ENCODE data around the gene ANKS1B. TPM values are rescaled to one million over a fixed set of nuclear protein-coding genes. Genes with fewer than 3 reads are reported as not detected.

Gene ANKS1B
- total RNA-seq, 3 donors from 2014 or later, result 0.05 to 0.56 (median 0.16) TPM

DNA sequence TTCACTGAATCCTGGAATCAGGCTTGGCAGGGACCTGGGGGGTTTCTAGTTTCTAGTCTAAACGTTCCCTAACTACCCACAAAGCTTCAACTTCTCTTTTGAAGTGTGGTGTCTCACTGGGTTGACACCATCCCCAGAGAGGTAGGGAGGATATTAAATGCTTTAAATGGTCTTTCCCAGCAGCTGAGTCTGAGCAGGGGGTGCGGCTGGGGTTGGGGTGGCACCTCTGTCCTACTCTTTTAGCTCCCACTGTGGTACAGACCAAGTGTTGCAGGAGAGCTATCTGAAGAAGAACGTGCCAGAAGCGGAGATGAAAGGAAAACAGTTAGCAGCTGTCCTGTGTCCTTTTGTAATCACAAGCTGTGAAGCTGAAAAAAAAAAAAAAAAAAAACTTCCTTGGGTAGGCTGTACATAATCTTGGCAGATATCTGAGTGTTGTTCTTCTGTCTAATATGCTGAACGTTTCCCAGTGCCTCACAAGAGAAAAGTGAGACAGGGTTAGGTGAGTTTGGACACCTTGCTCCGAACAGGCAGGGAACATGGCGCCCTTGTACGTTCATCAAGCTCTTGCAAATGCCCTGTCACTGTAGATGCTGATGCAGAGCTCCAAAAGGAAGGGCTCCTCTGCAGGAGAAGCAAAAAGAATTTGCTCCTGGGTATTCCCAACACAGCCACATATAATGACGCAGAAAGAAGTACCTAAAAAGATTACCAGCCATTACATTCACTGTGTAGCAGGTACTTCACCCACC is 892.5 kb downstream of the ANKS1B start:
- H3K36me3 Mint-ChIP-seq (ENCODE audit: insufficient read depth), result no peaks in the 10 kb centered on the region
- H3K27me3 Mint-ChIP-seq (ENCODE audit: low read depth), result no peaks in the 10 kb centered on the region
- no peak for DNase-seq
- no peak overlapping the region for H3K4me3 Mint-ChIP-seq
- peaks cover 5% of the 10 kb centered on the region for H3K9me3 Mint-ChIP-seq
- H3K4me1 Mint-ChIP-seq (ENCODE audit: low read depth), result no peaks in the 10 kb centered on the region
- ATAC-seq, result no peak

DNA sequence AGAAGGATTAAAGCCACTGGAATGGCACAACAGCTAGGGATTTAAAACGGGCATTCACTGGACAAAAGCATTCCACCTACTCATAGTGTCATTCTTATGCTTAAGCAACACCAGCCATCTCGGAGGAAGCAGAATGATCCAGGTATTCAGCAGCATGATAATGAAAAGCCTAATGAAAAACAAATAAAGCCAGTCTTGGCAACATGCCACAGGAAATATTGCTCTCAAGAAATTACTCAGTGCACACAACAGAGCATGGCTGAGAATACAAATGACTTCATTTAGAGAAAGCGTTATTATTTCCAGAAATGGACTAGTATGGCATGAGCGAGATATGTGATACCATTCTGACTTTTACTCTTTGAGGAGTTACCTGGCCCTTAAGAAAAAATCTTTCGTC is 897.5 kb downstream of the ANKS1B start:
- Mint-ChIP-seq H3K9me3 (peaks cover 5% of the 10 kb centered on the region), H3K27me3 (ENCODE audit: low read depth) (no peaks in the 10 kb centered on the region)
- ATAC-seq, result no peak

DNA sequence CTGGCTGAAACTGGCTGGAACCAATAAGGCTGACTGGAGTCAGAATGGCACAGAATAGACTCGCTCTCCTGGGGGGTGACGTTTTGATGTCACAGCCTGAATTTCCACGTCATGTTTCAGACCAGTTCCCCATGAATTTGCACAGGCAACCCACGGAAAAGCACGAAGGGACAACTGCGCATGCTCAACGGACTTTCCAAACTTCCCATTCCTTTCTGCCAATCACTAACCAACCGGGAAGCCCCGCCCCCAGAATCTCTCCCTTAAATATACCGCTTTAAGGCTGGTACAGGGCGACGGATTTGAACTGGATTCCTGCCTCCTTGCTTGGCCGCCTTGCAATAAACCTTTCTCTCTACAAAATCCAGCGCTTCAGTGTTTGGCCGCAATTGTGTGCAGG is 904.9 kb downstream of the ANKS1B start:
- ATAC-seq (no peak), DNase-seq (no peak)
- no peaks in the 10 kb centered on the region for H3K9me3 Mint-ChIP-seq
- no peaks in the 10 kb centered on the region for H3K4me1 Mint-ChIP-seq (ENCODE audit: low read depth)
- peaks cover 3% of the 10 kb centered on the region for H3K27me3 Mint-ChIP-seq (ENCODE audit: low read depth)
- no peaks in the 10 kb centered on the region for H3K36me3 Mint-ChIP-seq (ENCODE audit: insufficient read depth)
- H3K4me3 Mint-ChIP-seq, result no peak overlapping the region

More for the DNA sequence above, 897.5 kb downstream of the ANKS1B start:
- DNase-seq, result no peak
- H3K4me3 Mint-ChIP-seq, result no peak overlapping the region
- H3K4me1 Mint-ChIP-seq (ENCODE audit: low read depth), result no peaks in the 10 kb centered on the region
- H3K36me3 Mint-ChIP-seq (ENCODE audit: insufficient read depth), result no peaks in the 10 kb centered on the region

GRCh38 chr12:99068993-99069747 is 915.6 kb downstream of the ANKS1B start:
- ATAC-seq (no peak), DNase-seq (no peak)
- Mint-ChIP-seq H3K27me3 (ENCODE audit: low read depth) (no peaks in the 10 kb centered on the region), H3K36me3 (ENCODE audit: insufficient read depth) (no peaks in the 10 kb centered on the region), H3K4me3 (no peak overlapping the region), H3K4me1 (ENCODE audit: low read depth) (no peaks in the 10 kb centered on the region), H3K9me3 (no peaks in the 10 kb centered on the region)

DNA sequence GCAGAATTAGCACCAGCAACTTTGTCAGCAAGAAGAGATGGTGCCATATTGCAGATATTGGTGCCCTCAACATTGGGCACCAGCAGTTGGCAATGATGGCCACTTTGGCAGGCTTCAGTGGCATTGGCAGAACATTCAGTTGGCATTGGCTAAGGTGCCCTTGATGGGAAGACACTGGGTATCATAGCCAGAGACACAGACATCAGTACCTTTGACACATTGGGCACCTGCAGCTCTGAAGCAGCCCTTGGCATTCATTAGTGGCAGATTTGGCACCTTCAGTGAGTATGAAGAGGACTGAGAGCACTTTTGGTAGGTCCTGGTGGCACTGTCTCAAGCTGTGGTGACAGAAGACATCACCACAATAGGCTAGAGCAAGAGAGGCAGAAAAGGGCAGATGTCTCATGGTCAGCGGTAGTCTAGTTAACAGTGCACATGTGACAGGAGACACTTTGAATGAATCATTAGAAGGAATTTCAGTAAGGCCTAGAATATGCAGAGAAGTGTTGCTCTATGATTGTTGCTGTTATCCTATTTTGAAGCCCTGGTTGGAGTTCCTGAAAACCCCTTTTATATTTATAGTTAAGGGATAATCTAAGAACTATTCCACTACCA is 917.5 kb downstream of the ANKS1B start:
- ATAC-seq (no peak), DNase-seq (no peak)
- Mint-ChIP-seq H3K4me3 (no peak overlapping the region), H3K27me3 (ENCODE audit: low read depth) (no peaks in the 10 kb centered on the region), H3K36me3 (ENCODE audit: insufficient read depth) (no peaks in the 10 kb centered on the region), H3K4me1 (ENCODE audit: low read depth) (no peaks in the 10 kb centered on the region), H3K9me3 (no peaks in the 10 kb centered on the region)

DNA sequence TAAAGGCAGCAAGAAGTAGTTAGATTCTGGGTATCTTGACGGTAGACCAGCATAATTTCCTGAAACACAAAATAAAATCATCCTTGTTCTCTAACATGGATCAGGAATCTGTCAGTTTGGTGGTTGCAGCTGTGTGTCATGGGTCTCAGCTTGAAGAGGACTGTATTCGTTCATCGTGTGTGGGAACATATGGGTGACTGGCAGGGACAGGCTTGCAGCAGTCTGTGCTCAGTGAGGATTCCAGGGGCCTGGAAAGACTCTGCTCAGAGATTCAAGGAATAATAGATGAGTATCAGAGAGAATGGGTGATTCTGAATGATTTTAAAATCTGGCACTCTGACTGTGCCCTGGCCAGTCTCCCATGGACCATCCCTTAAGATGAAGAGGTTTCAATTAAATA is 918.0 kb downstream of the ANKS1B start:
- no peaks in the 10 kb centered on the region for H3K27me3 Mint-ChIP-seq (ENCODE audit: low read depth)
- H3K36me3 Mint-ChIP-seq (ENCODE audit: insufficient read depth), result no peaks in the 10 kb centered on the region
- H3K4me1 Mint-ChIP-seq (ENCODE audit: low read depth), result no peaks in the 10 kb centered on the region

DNA sequence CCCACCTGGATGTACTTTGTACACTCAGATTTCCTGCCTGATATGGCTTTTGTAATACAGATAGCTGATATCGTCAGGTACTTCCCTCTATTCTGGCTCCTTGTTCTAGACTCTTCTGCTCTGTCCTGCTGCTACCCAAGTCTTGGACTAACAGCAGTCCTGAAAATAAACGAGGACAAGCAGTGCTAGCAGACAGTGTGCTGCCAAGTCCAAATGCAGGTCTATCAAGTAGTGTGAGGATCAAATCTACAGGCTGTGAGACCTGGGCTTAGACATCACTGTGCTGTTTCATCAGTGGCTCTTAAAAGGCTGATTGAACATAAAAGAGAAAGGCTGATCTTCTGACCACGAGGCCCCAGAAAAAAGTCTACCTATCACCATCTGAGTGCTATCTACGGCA is 921.6 kb downstream of the ANKS1B start:
- Mint-ChIP-seq H3K4me3 (no peak overlapping the region), H3K27me3 (ENCODE audit: low read depth) (no peaks in the 10 kb centered on the region), H3K4me1 (ENCODE audit: low read depth) (no peaks in the 10 kb centered on the region), H3K36me3 (ENCODE audit: insufficient read depth) (no peaks in the 10 kb centered on the region), H3K9me3 (no peaks in the 10 kb centered on the region)
- ATAC-seq (no peak), DNase-seq (no peak)

More for the DNA sequence above, 918.0 kb downstream of the ANKS1B start:
- ATAC-seq, result no peak
- DNase-seq, result no peak
- Mint-ChIP-seq H3K4me3 (no peak overlapping the region), H3K9me3 (no peaks in the 10 kb centered on the region)

DNA sequence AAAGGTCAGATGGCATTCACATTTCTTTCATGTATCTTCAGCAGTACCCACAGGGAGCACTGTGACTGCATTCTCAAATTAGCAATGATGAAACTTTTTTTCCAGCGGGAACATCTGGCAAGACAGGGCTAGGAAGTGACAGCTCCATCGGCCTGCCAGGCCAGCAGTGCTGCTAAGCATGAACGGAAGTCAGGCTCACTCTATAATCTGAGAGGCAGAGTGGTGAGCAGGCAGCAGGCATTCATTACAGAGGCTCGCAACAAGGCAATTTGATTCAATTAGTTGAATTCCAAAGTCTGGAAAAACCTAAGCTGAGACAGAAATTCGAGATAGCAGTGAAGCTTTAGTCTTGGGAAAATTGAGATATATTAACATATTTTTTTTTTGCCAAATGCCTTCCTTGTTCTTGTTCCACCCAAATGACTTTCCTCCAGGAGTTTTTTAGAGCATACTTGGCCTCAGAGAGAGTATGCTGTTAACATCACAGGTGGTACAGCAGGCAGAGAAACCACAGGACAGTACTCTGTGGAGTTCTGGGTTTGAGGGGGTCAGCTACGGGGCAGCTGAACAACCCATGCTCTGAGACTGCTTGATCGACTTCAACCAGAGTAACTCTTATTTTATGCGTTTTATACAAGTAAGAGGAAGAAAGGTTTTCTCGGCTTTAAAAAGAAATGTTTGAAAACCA is 924.8 kb downstream of the ANKS1B start:
- ATAC-seq (no peak), DNase-seq (no peak)
- no peaks in the 10 kb centered on the region for H3K4me1 Mint-ChIP-seq (ENCODE audit: low read depth)
- H3K4me3 Mint-ChIP-seq, result no peak overlapping the region
- no peaks in the 10 kb centered on the region for H3K27me3 Mint-ChIP-seq (ENCODE audit: low read depth)
- H3K9me3 Mint-ChIP-seq, result no peaks in the 10 kb centered on the region
- H3K36me3 Mint-ChIP-seq (ENCODE audit: insufficient read depth), result no peaks in the 10 kb centered on the region

- Mint-ChIP-seq H3K4me3 (no peak overlapping the region), H3K9me3 (no peaks in the 10 kb centered on the region), H3K4me1 (ENCODE audit: low read depth) (no peaks in the 10 kb centered on the region), H3K27me3 (ENCODE audit: low read depth) (no peaks in the 10 kb centered on the region), H3K36me3 (ENCODE audit: insufficient read depth) (no peaks in the 10 kb centered on the region)
- ATAC-seq (no peak), DNase-seq (no peak)
Measured at GRCh38 chr12:99057670-99058069, 927.1 kb downstream of the ANKS1B start.

DNA sequence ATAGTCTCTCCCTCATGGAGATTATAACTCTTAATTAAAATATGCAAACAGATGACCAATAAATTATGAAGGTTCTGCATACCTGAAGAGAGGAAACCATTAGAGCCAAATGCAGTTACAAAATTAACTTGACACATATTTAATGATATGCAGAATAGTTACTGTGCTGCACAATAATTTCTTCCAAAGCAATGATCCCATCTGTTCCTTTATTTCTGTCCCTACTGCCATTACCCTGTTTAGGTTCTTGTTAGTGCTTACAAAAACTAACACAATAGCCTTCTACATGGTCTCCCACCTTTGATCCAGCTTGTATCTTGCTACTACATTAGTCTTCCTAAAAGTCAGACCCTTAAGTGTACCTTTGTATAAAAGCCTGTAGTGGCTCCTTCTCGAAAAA is 928.5 kb downstream of the ANKS1B start:
- Mint-ChIP-seq H3K27me3 (ENCODE audit: low read depth) (no peaks in the 10 kb centered on the region), H3K9me3 (no peaks in the 10 kb centered on the region), H3K4me3 (no peak overlapping the region), H3K4me1 (ENCODE audit: low read depth) (no peaks in the 10 kb centered on the region), H3K36me3 (ENCODE audit: insufficient read depth) (no peaks in the 10 kb centered on the region)
- ATAC-seq, result no peak
- DNase-seq, result no peak

- Mint-ChIP-seq H3K27me3 (ENCODE audit: low read depth) (no peaks in the 10 kb centered on the region), H3K4me1 (ENCODE audit: low read depth) (no peaks in the 10 kb centered on the region), H3K4me3 (no peak overlapping the region), H3K9me3 (no peaks in the 10 kb centered on the region), H3K36me3 (ENCODE audit: insufficient read depth) (no peaks in the 10 kb centered on the region)
- DNase-seq (no peak), ATAC-seq (no peak)
Measured at GRCh38 chr12:99055299-99055698, 929.4 kb downstream of the ANKS1B start.

DNA sequence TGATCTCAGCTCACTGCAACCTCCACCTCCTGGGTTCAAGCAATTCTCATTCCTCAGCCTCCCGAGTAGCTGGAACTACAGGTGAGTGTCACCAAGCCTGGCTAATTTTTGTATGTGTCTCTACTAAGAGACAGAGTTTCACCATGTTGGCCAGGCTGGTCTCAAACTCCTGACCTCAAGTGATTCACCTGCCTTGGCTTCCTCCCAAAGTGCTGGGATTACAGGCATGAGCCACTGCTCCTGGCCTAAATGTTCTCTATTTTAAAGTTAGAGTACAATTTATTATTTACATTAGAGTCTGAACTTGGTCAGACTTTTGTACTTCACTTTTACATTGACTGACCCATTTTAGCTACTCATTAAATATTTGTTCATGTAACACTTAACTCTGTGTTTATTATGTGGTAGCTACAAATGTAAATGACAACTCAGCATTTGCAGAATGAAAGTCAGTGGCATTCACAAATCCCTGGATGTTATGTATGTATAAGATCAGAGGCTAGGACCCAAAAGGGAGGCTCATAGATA is 930.1 kb downstream of the ANKS1B start:
- no peaks in the 10 kb centered on the region for H3K36me3 Mint-ChIP-seq (ENCODE audit: insufficient read depth)
- no peak overlapping the region for H3K4me3 Mint-ChIP-seq
- ATAC-seq (no peak), DNase-seq (no peak)
- no peaks in the 10 kb centered on the region for H3K9me3 Mint-ChIP-seq
- no peaks in the 10 kb centered on the region for H3K4me1 Mint-ChIP-seq (ENCODE audit: low read depth)
- no peaks in the 10 kb centered on the region for H3K27me3 Mint-ChIP-seq (ENCODE audit: low read depth)

DNA sequence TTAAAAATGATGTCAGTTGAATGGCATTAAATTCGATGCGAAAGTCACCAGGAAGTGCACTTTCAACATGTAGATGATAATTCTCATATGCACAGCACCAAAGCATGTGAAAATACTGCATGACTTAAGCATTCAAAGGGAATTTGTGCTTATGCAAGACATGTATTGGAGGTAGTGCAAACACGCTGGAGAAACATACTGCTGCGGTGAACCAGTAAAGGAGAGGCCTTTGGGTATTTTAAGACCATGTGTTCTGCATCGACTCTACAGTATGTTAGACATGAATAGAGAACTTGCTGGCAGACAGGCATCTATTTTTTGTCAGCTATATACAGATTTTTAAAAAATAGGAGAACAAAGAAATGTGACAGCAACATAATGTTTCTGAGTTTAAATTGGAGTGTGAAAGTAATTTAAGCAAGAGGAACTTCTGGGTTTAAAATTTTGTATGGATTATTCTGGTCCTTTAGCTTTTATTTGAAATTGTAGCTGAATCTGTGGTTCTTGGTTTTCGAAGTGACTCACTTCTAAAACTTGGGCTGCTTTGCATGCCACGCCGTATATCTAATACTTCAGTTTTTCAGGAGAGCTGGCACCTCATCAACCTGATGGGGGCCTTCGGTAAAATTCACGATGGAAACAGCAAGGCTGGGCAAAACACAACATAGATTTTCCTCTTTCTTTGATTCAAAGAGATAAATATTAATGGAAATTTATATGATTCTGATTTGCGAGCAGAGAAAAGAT is 930.9 kb downstream of the ANKS1B start:
- no peaks in the 10 kb centered on the region for H3K36me3 Mint-ChIP-seq (ENCODE audit: insufficient read depth)
- no peak overlapping the region for H3K4me3 Mint-ChIP-seq
- DNase-seq (no peak), ATAC-seq (no peak)
- H3K4me1 Mint-ChIP-seq (ENCODE audit: low read depth), result no peaks in the 10 kb centered on the region
- no peaks in the 10 kb centered on the region for H3K27me3 Mint-ChIP-seq (ENCODE audit: low read depth)
- no peaks in the 10 kb centered on the region for H3K9me3 Mint-ChIP-seq

- no peaks in the 10 kb centered on the region for H3K4me1 Mint-ChIP-seq (ENCODE audit: low read depth)
Measured at GRCh38 chr12:99049774-99050173, 935.0 kb downstream of the ANKS1B start.

More at GRCh38 chr12:99049774-99050173, 935.0 kb downstream of the ANKS1B start:
- Mint-ChIP-seq H3K36me3 (ENCODE audit: insufficient read depth) (no peaks in the 10 kb centered on the region), H3K27me3 (ENCODE audit: low read depth) (no peaks in the 10 kb centered on the region), H3K4me3 (no peak overlapping the region), H3K9me3 (peaks cover 3% of the 10 kb centered on the region)
- DNase-seq (no peak), ATAC-seq (no peak)
